HTERT RPE-1 (cell line): ENCODE measurements around the gene BOLA2B.
"Not testable (repeated sequence)": the region's sequence is repeated elsewhere in the genome, so short reads cannot be mapped to it uniquely, and the experiment has no call there.

Experiments used
- in situ Hi-C: fragments of 300-500 bp; cut with MboI; formaldehyde crosslinking; loops from 4 replicates; pipeline ENCODE4 v1.14.3; 2020; ENCODE audit warnings: low sequenced_read_pairs

Gene BOLA2B

DNA sequence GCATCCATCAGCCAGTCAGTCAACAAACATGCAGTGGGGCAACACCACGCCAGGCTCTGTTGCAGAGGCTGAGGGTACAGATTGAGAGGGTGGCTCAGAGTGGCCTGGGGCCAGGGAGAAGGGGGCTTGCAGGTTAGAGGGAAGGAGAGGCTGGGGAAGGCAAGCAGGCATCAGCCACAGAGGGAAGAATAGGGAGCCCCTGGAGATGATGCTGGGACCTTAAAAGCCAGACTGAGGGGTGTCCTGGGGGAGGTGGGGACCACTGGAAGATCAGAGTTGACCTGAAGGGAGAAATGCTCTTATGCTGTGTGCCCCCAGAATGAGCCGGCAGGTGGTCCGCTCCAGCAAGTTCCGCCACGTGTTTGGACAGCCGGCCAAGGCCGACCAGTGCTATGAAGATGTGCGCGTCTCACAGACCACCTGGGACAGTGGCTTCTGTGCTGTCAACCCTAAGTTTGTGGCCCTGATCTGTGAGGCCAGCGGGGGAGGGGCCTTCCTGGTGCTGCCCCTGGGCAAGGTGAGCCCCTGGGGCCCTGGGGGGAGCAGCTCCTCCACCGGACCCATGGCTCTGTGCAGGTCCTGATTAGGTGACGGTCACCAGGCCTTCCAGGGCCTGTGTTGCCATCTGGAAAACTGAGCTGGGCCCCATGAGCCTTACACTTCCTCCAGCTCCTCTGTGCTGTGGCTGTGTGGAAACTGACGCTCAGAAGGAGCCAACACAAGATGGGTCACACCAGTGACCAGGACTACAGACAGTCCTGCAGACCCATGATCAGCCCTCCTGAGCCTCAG lies 8.4 kb downstream of the BOLA2B start:
- in situ Hi-C loops = no loop called here

DNA sequence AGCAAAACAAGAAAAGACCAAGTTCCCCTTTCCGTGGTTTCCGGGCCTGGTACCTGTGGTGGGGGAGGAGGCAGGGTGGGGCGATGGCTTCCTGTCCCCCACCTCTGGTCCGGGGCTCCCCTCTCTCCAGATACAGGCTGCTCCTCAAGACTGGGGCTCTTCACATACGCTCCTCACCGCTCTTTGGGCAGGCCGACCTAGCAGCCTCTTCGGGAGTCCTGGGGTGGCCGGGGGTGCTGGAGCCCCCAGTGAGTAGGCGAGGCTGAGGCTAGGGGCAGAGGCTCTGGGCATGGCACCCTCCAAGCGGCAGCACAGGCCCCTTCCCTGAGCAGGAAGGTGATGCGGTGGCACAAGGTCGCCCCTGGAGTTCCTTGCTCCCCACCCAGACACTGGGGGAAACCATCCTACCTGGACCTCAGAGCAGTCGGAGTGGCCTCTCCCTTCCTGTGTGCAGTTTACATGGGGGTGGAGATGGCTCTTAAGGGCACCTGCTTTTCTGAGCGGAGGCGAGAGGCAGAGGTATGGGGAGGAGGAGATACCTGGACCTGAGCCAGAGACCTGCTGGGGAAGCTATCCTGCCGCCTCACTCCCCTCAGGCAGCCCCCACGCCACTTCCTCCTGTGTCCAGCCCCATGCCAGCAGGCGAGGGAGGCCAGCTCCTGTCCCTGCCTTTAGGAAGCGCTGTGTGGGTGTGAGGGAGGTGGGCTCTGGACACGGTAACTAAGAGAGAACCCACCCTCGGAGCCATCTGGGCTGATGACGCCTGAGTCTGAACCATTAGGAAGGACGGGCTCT lies 9.2 kb downstream of the BOLA2B start:
- in situ Hi-C loops = no loop called here

DNA sequence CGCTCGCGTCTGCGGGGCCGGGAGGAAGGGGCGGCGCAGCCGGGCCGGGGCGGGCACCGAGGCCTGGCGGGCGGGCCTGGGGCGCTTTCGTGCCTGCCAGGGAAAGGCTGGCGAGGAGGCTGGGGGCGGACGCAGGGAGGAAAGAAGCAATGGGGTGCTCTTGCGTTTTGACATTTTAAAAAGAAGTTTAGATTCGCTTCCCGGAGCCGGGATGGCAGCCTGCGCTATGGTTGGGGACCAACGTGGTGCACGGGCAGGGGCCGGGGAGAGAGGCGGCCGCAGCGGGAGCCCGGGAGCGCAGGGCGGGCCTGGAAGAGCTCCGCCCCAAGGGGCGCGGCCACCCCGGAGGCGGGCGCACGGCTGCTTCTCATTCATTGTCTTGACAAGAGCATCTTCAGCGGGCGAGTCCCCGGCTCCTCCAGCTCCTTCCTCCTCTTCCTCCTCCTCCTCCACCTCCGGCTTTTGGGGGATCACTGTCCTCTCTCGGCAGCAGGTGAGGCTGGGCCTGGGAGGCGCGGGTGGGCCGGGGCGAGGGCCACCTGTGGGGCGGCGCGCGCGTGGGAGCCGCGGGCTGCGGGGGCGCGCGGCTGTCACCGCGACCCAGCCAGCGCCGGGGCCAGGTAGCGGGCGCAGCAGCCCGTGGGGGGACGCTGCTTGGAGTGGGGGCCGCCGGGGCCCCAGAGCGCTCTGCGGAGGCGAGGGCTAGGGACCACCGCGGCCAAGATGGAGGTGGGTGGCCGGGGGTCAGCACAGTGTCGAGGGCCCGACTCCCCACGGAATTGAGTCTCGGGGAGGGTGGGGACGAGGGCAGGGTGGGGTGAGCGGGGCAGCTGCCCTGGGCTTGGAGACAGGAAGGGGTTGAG lies 10.0 kb downstream of the BOLA2B start, which contains the start of gene CORO1A:
CORO1A (plus strand) TSS at position 370 of the 863 bp plus-strand sequence. CDS start 1,608 bp downstream, outside the sequence.
- in situ Hi-C loops = no loop called here

DNA sequence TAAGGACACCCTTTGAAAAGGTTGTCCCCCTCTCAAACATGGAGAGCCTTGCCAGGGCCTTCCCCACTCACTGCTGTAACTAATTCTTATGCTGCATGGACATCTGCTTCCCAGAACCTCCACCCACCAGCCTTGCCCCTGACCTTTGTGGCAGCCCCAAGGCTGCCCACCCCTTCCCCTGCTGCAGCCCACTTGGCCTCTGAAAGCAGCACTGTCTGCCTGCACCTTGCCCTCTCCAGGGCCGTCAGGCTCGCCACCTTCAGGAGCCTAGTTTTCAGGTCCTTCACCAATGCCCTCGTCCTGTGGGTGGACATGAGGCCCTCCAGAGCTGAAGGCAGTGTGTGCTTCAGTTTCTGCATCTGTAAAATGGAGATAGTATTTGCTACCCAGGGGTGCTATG lies 12.7 kb downstream of the BOLA2B start:
- in situ Hi-C loops = no loop called here

DNA sequence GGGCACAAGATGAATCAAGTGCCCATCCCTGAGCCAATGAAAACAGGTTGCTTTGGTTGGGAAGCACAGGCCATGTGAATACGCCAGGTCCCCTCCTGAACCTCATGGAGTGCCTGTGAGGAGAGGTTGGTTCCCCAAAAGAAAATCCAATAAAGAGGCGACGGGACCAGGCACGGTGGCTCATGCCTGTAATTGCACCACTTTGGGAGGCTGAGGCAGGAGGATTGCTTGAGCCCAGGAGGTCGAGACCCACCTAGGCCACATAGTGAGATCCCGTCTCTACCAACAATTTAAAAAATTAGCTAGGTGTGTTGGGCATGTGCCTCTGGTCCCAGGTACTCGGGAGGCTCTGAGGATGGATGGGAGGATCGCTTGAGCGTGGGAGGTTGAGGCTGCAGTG lies 13.5 kb downstream of the BOLA2B start:
- in situ Hi-C loops = no loop called here

DNA sequence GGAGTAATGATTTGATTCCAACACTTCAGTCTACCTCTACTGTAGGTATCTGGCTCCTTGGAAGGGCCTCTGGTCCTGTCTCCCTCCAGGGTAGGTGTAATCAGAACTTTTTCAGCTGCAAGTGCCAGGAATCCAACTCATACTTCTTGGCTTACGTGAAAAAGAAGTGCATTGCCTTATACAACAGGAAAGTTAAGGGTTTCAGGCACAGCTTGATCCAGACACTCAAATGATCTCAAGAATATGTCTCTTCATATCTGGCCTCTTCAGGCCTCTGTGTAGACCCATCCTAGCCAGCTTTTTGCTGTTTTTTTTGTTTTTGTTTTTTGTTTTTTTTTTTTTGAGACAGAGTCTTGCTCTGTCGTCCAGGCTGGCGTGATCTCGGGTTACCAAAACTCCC lies 14.3 kb downstream of the BOLA2B start:
- in situ Hi-C loops = no loop called here

DNA sequence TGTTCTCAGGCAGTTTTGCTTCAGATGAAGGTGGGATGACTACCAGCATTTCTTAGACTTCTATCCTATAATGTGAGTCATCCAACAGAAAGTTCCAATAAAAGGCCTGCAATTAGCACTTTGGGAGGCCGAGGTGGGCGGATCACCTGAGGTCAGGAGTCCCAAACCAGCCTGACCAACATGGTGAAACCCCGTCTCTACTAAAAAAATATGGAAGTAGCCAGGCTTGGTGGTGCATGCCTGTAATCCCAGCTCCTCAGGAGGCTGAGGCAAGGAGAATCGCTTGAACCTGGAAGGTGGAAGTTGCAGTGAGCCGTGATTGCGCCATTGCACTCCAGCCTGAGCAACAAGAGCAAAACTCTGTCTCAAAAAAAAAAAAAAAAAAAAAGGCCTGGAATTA lies 16.6 kb downstream of the BOLA2B start:
- in situ Hi-C loops = not testable (repeated sequence)

DNA sequence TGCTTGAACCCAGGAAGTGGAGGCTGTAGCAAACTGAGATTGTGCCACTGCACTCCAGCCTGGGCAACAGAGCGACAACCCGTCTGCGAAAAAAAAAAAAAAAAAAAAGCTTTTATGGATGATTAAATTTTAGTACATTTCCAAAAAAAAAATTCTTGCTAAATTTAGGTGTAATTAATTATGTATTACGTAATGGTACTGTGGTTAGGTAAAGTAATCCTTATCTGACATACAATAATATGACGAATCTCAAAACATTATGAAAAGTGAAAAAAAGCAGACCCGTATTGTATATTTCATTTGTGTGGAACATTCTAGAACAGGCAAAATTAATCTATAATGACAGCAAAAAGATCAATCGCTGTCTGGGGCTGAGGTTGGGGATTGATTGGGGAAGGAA lies 20.4 kb downstream of the BOLA2B start:
- in situ Hi-C loops = no loop called here

DNA sequence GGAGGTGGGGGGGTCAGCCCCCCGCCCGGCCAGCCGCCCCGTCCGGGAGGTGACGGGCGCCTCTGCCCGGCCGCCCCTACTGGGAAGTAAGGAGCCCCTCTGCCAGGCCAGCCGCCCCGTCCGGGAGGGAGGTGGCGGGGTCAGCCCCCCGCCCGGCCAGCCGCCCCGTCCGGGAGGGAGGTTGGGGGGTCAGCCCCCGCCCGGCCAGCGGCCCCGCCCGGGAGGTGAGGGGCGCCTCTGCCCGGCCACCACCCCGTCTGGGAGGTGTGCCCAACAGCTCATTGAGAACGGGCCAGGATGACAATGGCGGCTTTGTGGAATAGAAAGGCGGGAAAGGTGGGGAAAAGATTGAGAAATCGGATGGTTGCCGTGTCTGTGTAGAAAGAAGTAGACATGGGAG lies 23.3 kb downstream of the BOLA2B start:
- in situ Hi-C loops = not testable (repeated sequence)

DNA sequence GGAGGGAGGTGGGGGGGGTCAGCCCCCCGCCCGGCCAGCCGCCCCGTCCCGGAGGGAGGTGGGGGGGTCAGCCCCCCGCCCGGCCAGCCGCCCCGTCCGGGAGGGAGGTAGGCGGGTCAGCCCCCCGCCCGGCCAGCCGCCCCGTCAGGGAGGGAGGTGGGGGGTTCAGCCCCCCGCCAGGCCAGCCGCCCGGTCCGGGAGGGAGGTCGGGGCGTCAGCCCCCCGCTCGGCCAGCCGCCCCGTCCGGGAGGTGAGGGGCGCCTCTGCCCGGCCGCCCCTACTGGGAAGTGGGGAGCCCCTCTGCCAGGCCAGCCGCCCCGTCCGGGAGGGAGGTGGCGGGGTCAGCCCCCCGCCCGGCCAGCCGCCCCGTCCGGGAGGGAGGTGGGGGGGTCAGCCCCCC lies 24.1 kb downstream of the BOLA2B start:
- in situ Hi-C loops = not testable (repeated sequence)

DNA sequence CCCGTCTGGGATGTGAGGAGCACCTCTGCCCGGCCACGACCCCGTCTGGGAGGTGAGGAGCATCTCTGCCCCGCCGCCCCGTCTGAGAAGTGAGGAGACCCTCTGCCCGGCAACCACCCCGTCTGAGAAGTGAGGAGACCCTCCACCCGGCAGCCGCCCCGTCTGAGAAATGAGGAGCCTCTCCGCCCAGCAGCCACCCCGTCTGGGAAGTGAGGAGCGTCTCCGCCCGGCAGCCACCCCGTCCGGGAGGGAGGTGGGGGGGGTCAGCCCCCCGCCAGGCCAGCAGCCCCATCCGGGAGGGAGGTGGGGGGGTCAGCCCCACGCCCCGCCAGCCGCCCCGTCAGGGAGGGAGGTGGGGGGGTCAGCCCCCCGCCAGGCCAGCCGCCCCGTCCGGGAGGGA lies 24.7 kb downstream of the BOLA2B start:
- in situ Hi-C loops = not testable (repeated sequence)

DNA sequence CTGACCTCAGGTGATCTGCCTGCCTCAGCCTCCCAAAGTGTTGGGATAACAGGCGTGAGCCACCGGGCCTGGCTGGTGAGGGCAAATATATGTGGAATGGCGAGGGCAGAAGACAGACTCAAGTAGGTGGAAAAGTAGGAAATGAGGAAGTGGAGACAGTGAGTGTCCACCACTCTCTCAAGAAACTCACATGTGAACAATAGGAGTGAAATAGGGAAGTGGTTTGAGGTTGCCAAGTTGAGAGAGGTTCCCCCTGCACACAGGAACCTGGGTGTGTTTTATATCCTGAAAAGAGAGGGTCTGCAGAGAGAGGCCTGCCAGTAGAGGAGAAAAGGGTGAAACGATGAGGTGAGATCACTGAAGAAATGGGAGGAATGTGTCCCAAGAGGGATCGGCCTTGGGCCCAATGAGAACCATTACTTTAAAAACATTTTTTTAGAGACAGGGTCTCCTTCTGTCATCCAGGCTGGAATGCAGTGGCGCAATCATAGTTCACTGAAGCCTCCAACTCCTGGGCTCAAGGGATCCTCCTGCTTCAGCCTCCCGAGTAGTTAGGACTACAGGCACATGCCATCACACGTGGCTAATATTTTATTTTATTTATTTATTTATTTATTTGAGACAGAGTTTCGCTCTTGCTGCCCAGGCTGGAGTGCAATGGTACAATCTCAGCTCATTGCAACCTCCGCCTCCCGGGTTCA lies 27.1 kb downstream of the BOLA2B start:
- in situ Hi-C loops = no loop called here

DNA sequence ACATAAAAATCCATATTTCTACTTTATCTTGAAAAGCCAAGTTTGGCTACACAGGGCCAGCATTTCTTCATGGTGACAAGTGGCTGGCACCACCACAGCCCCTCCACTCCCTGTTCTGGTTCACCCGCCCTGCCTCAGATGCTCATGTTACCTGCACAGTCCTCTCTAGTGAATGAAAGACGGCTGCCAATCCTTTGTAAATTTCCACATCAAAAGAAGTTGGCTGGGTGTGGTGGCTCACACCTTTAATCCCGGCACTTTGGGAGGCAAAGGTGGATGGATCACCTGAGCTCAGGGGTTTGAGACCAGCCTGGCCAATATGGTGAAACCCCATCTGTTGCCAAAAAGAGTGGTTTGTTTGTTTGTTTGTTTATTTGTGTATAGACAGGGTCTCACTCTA lies 29.9 kb downstream of the BOLA2B start:
- in situ Hi-C loops = no loop called here

DNA sequence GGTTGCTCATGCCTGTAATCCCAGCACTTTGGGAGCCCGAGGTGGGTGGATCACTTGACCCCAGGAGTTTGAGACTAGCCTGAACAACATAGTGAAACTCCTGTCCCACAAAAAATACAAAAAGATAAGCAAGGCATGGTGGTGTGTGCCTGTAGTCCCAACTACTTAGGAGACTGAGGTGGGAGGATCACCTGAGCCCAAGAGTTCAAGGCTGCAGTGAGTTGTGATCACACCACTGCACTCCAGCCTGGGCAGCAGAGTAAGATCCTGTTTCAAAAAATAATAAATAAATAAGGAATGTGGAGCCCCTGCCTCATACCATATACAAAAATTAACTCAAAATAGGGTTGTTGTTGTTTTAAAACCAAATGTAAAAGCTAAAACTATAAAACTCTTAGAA lies 36.3 kb downstream of the BOLA2B start:
- in situ Hi-C loops = no loop called here

DNA sequence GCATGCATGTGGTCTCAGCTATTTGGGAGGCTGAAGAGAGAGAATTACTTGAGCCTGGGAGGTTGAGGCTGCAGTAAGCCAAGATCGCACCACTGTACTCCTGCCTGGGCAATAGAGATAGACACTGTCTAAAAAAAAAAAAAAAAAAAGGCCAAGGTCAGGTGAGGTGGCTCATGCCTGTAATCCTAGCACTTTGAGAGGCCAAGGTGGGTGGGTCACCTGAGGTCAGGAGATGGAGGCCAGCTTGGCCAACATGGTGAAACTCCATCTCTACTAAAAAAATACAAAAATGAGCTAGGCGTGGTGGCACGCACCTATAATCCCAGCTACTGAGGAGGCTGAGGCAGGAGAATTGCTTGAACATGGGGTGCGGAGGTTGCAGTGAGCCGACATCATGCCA lies 38.3 kb downstream of the BOLA2B start:
- in situ Hi-C loops = no loop called here

DNA sequence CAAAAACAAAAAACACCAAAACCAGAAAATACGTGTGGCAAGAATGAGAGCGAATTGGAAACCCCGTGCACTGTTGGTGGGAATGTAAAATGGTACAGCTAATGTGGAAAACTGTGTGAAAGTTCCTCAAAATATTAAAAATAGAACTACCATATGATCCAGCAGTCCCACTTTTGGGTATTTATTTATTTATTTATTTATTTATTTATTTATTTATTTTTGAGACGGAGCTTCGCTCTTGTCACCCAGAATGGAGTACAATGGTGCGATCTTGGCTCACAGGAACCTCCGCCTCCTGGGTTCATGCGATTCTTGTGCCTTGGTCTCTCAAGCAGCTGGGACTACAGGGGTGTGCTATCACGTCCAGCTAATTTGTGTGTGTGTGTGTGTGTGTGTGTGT lies 40.9 kb downstream of the BOLA2B start:
- in situ Hi-C loops = no loop called here

DNA sequence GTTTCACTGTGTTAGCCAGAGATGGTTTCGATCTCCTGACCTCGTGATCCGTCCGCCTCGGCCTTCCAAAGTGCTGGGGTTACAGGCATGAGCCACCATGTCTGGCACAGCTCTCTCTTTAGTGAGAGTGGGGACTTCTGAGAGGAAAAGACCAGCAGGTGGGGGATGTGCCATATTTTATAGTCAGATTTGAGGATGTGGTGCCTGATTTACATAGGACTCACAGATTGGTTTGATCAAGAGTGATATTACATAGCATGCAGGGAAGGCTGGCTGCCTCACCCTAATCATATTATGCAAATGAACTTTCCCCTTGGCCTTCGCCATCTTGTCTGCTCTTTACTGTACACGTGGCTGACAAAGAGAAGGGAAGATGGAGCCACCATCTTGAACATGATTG lies 42.4 kb downstream of the BOLA2B start:
- in situ Hi-C loops = no loop called here

DNA sequence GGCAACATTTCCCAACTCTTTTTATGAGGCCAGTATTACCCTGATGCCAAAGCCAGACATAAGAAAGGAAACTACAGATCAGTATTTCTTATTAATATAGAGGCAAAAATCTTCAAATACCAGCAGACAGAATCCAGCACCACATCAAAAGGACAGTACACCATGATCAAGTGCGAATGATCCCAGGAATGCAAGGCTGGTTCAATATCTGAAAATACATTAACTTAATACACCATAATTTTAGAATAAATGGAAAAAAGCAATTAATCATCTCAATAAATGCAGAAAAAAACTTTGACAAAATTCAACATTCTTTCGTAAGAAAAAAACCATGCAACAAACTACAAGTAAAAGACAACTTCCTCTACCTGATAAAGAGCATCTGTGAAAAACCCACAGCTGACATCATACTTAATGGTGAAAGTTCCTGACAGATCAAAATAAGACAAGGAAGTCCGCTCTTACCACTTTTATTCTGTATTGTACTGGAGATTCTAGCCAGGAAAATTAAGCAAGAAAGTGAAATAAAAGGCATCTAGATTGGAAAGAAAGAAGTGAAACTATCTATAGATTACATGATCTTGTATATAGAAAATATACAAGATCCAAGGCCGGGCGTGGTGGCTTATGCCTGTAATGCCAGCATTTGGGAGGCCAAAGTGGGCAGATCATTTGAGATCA lies 44.1 kb downstream of the BOLA2B start:
- in situ Hi-C loops = no loop called here

DNA sequence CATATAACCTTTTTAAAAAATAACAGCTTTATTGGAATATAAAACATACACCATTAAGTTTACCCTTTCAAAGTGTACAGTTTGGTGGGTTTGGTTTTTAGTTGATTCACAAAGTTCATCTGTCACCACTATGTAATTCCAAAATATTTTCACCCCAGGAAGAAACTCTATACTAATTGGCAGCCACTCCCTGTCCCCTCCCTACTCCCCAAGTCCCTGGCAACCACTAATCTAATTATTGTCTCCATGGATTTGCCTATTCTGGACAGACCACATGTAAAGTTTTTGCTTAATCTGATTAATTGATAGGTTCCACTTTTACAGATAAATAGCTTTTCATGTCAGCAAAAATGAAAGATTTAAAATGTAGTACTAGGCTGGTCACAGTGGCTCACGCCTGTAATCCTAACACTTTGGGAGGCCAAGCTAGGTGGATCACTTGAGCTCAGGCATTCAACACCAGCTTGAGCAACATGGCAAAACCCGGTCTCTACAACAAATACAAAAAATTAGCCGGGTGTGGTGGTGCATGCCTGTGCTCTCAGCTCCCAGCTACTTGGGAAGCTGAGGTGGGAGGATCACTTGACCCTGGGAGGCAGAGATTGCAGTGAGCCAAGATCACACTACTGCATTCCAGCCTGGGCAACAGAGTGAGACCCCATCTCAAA lies 45.5 kb downstream of the BOLA2B start:
- in situ Hi-C loops = no loop called here

DNA sequence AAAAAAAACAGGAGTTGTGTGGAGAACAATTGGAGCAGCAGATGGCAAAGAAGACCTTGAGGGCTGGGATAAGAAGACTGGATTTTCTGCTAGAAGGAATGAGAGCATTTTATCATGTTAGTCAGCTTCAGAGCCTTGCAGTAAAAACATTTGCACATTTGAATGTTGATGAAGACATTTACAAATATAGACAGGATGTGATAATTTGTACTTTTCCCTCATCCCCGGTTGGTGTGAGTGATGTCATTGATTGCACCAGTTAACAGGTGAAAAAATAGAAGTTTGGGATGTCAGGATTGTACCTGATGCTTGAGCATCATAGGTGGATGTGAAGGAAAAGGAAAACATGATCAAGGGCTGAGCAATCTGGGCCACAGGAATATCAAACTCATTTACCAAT lies 47.8 kb downstream of the BOLA2B start:
- in situ Hi-C loops = no loop called here
